Testis (tissue), 3 donors: ENCODE measurements around the gene SLC7A11. TPM values are rescaled to one million over a fixed set of nuclear protein-coding genes. Genes with fewer than 3 reads are reported as not detected.

ENCODE experiments used
- DNase-seq: peaks from one replicate; pipeline ENCODE4 v3.0.0-alpha.2; 2019
- H3K27ac ChIP-seq, 2 donors: fragments of 200-600 bp; sonication (generic); one replicate each; pipeline ENCODE4 v1.5.1; 2019
- H3K27me3 ChIP-seq: fragments of 200-600 bp; sonication (generic); one replicate; pipeline ENCODE4 v1.5.1; 2019
- H3K36me3 ChIP-seq: fragments of 200-600 bp; sonication (generic); one replicate; pipeline ENCODE4 v1.5.1; 2017; ENCODE audit warnings: low read depth; ENCODE audit errors: missing control alignments
- H3K4me1 ChIP-seq: fragments of 200-600 bp; sonication (generic); one replicate; pipeline ENCODE4 v1.5.1; 2019
- H3K4me3 ChIP-seq, 2 donors: fragments of 200-600 bp; sonication (generic); one replicate each; pipeline ENCODE4 v1.5.1; 2017 to 2019
- H3K9me3 ChIP-seq: fragments of 200-600 bp; sonication (generic); one replicate; pipeline ENCODE4 v1.5.1; 2017
- POLR2A ChIP-seq: fragments of 450-650 bp; IDR thresholded peaks from one replicate; pipeline ENCODE4 v1.6.1; 2017; ENCODE audit warnings: antibody characterized with exemption, mild to moderate bottlenecking, moderate library complexity
- WGBS, 2 donors: methylation state at CpG; one replicate each; pipeline ENCODE4 v1.1.5; 2018; 5-methylcytosine and 5-hydroxymethylcytosine counted together
- intact Hi-C: fragments of 100-400 bp; cut with DNase I; formaldehyde crosslinking; loops from one replicate; pipeline ENCODE4 v1.15.1; 2023; ENCODE audit warnings: low total_unique reads
- polyA plus RNA-seq: library from polyadenylated mRNA; stranded (reverse); fragments of 350-450 nt; fragmentation: Illumina TruSeq; extraction: RNeasy Lipid Tissue Mini Kit (QIAGEN cat#74804); gene quantifications from one replicate; pipeline ENCODE4 v1.2.3, GENCODE V29; 2014; ENCODE audit warnings: low read depth, low replicate concordance; ENCODE audit not compliant: insufficient read depth
- total RNA-seq, 2 donors: library from RNA; depleted of rRNA; stranded (reverse); fragments of >200 nt; gene quantifications; one replicate each; pipeline ENCODE4 v1.2.3, GENCODE V29; 2016
- TF ChIP-seq, protein P1 (sequence below), 3 experiments: fragments of 450-650 bp in 2 of 3; fragments of 200-600 bp in 1 of 3; sonication (generic) in 1 of 3; IDR thresholded peaks; one replicate each; pipeline ENCODE4 v1.5.1; 2016 to 2019; ENCODE audit warnings: antibody characterized with exemption in 3 of 3, mild to moderate bottlenecking in 2 of 3, moderate library complexity in 1 of 3

The SLC7A11 gene
- total and polyA plus RNA-seq, 3 donors from 2014 or later, result 1.3 to 1.5 (median 1.3) TPM

- no peak for TF ChIP-seq POLR2A
- TF ChIP-seq, protein P1, sequence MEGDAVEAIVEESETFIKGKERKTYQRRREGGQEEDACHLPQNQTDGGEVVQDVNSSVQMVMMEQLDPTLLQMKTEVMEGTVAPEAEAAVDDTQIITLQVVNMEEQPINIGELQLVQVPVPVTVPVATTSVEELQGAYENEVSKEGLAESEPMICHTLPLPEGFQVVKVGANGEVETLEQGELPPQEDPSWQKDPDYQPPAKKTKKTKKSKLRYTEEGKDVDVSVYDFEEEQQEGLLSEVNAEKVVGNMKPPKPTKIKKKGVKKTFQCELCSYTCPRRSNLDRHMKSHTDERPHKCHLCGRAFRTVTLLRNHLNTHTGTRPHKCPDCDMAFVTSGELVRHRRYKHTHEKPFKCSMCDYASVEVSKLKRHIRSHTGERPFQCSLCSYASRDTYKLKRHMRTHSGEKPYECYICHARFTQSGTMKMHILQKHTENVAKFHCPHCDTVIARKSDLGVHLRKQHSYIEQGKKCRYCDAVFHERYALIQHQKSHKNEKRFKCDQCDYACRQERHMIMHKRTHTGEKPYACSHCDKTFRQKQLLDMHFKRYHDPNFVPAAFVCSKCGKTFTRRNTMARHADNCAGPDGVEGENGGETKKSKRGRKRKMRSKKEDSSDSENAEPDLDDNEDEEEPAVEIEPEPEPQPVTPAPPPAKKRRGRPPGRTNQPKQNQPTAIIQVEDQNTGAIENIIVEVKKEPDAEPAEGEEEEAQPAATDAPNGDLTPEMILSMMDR (IDR thresholded peaks at IDR 0.05), result no peak
- peaks cover 7% of the 10 kb centered on the region for H3K4me1 ChIP-seq
- no peak overlapping the region for H3K4me3 ChIP-seq
- 91 to 92% methylated on average over 3 of the region's 3 CpGs for WGBS, 2 donors
- intact Hi-C loops, result no loop called here
- no peak overlapping the region for H3K27ac ChIP-seq
- no peaks in the 10 kb centered on the region for H3K27me3 ChIP-seq
- no peaks in the 10 kb centered on the region for H3K36me3 ChIP-seq
- H3K9me3 ChIP-seq, result no peaks in the 10 kb centered on the region
- DNase-seq, result no peak
Observed at GRCh38 chr4:138196153-138196552, 46.0 kb downstream of the SLC7A11 start.

DNA sequence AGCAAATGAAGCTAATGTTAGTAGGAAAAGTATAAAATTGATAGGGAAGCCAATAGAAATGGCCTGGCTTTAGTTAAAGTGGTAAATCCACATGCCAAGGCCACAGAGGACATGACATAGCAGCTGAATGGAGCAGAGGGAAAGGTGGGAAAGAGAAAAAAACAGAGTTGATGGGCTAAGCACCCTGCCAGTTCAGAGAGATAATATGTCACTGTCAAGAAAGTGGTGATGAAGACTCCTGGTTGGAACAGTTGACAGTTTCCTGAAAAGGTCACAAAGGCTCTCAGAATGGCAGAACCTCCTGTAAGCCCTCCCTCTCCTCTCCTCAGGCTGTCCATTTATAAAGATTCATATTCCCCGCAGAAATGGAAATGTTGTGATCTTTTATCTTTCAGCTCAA is 48.2 kb downstream of the SLC7A11 start:
- Histone ChIP-seq H3K36me3 (no peaks in the 10 kb centered on the region), H3K4me3 (no peak overlapping the region), H3K9me3 (no peaks in the 10 kb centered on the region), H3K27me3 (no peaks in the 10 kb centered on the region), H3K4me1 (no peaks in the 10 kb centered on the region), H3K27ac (no peak overlapping the region)
- DNase-seq, result no peak
- TF ChIP-seq, protein P1 (IDR thresholded peaks at IDR 0.05), result no peak
- 89 to 94% methylated on average over 1 of the region's 1 CpG for WGBS, 2 donors
- intact Hi-C loops, result no loop called here

DNA sequence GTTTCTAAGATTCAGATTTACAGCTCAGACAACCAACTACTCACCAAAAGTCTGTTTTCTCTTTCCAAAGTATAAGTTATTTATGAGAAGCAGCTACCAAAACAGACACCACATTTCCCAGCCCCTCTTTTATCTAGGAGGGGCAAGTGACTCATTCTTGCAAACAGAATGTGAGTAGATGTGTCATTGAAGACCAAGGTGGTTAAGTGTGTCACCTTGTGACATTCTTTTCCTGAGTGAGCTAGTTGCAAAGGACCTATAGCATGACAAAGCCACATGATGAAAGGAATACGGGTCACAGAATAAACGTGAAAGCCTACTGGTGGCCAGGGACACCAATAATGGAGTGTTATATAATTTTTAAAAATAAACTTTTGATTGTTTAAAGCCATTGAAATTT is 50.0 kb downstream of the SLC7A11 start:
- DNase-seq, result no peak
- Histone ChIP-seq H3K27ac (no peak overlapping the region), H3K36me3 (no peaks in the 10 kb centered on the region), H3K4me3 (no peak overlapping the region), H3K4me1 (no peaks in the 10 kb centered on the region), H3K9me3 (no peaks in the 10 kb centered on the region), H3K27me3 (no peaks in the 10 kb centered on the region)
- intact Hi-C loops, result no loop called here
- WGBS, 2 donors, result 86 to 89% methylated on average over 2 of the region's 2 CpGs
- TF ChIP-seq POLR2A, result no peak
- TF ChIP-seq, protein P1 (IDR thresholded peaks at IDR 0.05), result no peak

DNA sequence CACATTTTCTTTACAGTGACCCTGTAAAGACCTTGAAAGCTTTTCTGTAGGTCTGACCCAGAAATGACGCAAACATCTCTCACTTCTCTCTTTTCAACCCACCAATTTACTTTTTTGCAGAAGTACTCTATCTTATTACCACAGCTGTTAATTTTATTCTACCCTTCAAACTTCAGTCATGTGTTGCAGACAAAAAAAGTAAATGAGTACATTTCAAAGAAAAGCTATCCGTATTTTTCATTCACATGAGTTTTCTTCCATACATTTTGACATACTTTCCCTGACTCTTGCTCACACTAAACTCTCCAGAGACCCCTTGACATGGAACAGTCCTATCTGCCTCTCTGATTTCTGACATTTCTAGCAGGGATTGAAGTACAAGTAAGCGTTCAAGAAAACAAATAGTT is 51.7 kb downstream of the SLC7A11 start:
- H3K4me3 ChIP-seq, result no peak overlapping the region
- H3K27ac ChIP-seq, result no peak overlapping the region
- H3K9me3 ChIP-seq, result no peaks in the 10 kb centered on the region
- intact Hi-C loops, result no loop called here
- H3K36me3 ChIP-seq, result no peaks in the 10 kb centered on the region
- H3K4me1 ChIP-seq, result no peaks in the 10 kb centered on the region
- no peaks in the 10 kb centered on the region for H3K27me3 ChIP-seq
- TF ChIP-seq, protein P1 (IDR thresholded peaks at IDR 0.05), result no peak
- TF ChIP-seq POLR2A, result no peak
- no peak for DNase-seq
- 70 to 80% methylated on average over 3 of the region's 3 CpGs for WGBS, 2 donors

DNA sequence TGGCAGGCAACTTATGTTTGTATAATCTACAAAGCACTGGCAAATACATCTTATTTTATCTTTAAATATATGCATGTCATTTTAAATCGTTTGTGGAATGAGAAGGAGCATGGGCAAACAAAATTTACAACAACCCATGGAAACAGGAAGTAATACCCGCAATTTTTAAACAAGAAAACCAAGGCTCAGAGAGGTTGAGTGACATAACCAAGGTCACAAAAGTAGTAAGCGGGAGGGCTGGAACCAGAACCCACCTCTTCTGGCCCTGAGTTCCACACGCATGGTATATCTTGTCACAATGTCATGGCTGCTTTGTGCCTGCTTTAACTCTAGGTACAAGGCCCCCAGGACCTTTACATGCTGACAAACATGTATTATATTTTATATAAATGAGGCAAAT is 52.9 kb downstream of the SLC7A11 start:
- Histone ChIP-seq H3K4me3 (no peak overlapping the region), H3K4me1 (no peaks in the 10 kb centered on the region), H3K9me3 (no peaks in the 10 kb centered on the region), H3K27me3 (no peaks in the 10 kb centered on the region), H3K27ac (no peak overlapping the region), H3K36me3 (no peaks in the 10 kb centered on the region)
- DNase-seq, result no peak
- intact Hi-C loops, result no loop called here
- TF ChIP-seq, protein P1 (IDR thresholded peaks at IDR 0.05), result no peak
- no peak for TF ChIP-seq POLR2A
- 74 to 76% methylated on average over 4 of the region's 4 CpGs for WGBS, 2 donors
